OCI-M1 (cell line): Measurements from ENCODE around the gene SLC2A6.

ENCODE experiments used
- DNase-seq: peaks from one replicate; lab custom pipeline; 2025; lab: John Stamatoyannopoulos, UW

Gene SLC2A6

DNA sequence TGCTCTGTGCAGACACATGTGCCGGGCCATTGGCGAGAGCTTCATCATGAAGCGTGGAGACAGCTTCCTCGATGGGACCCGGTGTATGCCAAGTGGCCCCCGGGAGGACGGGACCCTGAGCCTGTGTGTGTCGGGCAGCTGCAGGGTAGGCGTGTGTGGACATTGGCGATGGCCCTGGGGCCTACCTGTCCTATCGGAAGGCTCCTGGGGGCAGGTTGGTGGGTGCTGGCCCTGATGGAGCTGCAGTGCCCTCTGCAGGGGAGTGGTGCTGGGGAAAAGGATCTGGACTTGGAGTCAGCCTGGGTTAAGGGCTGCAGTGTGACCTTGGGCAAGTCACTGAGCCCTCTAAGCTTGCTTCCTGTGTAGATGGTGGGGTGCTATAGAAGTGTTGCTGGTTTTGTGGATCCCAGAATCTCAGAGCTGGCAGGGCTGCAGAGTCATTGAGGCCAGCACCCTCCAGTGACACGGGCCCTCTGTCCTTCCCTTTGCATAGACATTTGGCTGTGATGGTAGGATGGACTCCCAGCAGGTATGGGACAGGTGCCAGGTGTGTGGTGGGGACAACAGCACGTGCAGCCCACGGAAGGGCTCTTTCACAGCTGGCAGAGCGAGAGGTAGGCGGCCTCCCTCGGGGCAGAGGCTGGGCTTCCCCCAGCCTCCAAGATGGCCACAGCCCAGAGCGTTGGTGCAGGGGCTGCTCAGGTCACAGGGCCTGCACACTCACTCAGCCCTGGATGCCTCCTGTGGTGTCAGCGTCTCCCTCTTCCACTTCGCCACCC lies 41.0 kb downstream of the SLC2A6 start:
- no peak for DNase-seq

DNA sequence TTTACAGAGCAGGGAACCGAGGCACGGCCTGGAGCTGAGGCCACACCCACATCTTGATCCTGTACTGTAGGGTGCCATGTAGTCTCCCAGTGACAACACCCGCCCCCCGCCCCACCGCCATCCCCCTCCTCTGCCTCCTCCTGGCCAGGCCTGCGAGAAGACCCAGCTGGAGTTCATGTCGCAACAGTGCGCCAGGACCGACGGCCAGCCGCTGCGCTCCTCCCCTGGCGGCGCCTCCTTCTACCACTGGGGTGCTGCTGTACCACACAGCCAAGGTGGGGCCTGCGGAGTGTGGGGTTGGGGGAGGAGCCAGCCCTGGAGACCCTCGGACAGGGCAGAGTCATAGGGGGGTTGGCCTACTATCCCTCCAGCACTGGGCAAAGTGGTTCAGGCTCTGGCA lies 42.2 kb downstream of the SLC2A6 start:
- no peak for DNase-seq

DNA sequence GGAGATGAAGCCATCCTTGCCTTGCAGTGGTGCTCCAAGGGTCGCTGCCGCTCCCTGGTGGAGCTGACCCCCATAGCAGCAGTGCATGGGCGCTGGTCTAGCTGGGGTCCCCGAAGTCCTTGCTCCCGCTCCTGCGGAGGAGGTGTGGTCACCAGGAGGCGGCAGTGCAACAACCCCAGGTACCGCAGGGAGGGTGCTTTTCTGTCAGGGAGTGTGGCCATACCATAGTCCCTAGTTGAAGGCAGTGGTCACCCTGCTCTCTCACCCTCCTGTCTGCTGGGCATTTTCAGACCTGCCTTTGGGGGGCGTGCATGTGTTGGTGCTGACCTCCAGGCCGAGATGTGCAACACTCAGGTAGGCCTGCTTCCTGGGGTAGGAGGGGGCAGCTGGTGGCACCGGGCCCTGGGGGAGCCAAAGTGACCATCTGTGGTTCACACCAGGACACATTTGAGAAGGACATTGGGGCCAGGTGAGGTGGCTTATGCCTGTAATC lies 45.5 kb downstream of the SLC2A6 start:
- no peak for DNase-seq

DNA sequence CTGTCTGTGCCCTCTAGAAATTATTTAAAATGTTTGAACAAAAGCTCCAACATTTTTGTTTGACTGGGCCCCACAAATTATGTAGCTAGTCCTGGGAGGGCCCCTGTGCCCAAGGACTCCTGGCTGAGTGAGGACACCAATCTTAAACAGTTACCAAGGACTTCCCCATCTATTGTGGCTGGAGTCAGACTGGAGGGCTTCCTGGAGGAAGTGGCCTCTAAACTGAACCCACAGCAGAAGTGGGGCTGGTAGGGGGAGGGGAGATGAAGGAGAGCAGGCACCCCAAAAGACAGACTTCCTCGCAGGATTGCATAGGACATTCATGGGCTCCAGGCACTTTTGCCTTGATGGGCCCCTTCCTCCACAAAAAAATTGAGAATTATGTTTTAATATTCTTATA lies 48.7 kb downstream of the SLC2A6 start:
- DNase-seq = no peak

DNA sequence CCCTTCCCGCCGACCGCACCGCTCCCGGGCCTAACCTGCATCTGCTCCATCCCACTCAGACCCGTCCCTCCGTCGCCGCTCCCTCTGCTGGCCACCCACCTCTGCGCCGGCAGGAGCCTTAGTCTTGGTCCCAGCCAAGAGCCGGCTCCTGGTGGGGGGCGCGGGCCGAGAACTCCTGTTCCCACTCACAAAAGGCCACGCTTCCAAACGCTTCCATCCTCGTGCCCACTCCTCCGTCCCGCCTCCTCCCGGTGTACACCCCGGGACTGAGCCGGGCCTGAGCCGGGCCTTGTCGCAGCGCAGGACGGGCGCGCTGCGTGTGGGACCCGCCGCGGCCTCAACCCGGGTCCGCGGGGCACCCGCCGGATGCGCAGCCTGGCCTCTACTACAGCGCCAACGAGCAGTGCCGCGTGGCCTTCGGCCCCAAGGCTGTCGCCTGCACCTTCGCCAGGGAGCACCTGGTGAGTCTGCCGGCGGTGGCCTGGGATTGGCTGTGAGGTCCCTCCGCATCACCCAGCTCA lies 49.2 kb downstream of the SLC2A6 start:
- no peak for DNase-seq

DNA sequence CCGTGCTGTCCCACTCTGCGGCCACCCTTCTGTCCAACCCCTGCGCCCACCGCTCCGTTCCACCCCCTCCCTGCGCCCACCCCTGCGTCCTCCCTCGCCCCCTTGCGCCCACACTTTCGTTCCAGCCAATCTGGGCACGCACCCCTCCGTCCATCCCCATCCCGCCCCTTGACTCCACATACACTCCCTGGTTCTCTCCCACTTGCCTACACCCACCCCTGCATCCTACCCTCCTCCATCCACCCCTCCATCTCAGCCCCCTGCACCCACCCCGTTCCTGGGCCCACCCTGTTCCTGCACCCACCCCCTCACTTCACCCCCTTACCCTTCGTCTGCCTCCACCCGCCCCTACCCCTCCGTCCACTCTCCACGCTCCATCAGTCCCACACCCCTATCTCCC lies 49.7 kb downstream of the SLC2A6 start:
- DNase-seq = no peak

DNA sequence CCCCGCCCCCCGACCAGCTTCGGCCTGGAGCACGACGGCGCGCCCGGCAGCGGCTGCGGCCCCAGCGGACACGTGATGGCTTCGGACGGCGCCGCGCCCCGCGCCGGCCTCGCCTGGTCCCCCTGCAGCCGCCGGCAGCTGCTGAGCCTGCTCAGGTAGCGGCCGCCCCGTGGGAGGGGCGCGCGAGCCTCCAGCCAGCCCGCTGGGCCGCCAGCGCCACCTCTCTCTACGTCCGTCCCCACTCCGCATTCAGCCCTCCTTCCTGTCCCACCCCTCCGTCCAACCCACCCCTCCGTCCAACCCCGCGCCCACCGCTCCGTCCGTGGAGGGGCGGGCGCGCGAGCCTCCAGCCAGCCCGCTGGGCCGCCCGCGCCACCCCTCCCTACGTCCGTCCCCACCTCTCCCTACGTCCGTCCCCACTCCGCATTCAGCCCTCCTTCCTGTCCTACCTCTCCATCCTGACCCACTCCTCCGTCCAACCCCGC lies 50.2 kb downstream of the SLC2A6 start:
- no peak for DNase-seq

DNA sequence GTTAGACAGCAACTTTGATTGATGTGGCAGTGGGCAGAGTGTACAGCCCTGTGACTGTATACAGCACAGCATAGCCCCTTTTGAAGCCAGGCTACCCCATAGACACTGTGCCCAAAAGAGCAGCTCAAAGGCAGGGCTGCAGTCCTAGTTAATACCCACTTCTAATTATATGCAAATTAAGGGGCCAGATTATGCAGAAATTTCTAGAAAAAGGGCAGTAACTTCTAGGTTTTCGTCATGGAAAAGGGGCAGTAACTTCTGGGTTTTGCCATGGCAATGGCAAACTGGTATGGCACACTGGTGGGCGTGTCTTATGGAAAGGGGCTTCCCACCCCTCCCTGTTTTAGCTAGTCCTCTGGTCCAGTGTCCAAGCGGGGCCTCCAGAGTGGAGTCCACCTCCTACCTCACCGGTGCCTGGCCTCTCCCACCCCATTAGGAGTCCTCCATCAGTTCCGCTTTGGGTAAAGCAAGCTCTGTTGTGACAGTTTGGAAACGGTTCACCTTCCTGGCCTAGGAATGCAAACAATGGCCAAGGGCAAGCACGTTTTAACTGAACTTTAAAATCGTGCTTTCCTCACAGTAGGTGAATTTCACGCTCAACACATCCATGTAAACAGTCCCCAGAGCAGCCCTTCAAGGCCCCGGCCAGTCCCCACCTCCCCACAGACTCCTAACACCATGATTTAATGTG lies 51.1 kb downstream of the SLC2A6 start:
- DNase-seq = no peak

DNA sequence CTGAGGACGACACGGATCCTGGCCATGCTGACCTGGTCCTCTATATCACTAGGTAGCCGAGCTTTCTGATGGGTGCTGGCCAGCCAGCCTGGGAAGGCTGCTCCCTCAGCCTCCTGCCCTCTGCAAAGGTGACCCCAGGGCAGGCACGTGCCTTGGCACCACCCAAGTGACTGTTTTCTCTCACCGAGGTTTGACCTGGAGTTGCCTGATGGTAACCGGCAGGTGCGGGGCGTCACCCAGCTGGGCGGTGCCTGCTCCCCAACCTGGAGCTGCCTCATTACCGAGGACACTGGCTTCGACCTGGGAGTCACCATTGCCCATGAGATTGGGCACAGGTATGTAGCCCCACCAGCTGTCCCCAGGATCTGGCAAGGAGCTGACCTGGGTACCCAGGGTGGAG lies 52.9 kb downstream of the SLC2A6 start:
- DNase-seq = no peak

DNA sequence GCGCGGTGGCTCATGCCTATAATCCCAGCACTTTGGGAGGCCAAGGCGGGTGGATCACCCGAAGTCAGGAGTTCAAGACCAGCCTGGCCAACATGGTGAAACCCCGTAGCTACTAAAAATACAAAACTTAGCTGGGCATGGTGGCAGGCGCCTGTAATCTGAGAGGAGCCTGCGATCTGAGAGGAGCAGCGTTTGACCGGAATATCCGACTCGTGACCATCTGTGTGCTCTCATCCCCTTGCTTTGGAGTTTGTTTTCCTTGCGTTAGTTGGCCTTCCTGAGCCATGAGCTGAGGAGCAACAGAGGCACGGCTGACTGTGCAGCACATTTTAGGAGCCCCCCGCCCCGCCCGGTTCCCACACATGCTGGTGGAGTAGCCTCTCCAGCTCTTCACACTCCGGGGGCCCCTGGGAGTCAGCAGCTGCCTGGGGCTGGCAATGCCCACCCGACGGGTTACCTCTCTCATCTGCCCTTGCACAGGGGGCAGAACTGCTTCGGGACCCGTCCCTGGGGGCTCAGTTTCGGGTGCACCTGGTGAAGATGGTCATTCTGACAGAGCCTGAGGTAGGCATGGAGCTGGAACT lies 53.8 kb downstream of the SLC2A6 start:
- DNase-seq = no peak

DNA sequence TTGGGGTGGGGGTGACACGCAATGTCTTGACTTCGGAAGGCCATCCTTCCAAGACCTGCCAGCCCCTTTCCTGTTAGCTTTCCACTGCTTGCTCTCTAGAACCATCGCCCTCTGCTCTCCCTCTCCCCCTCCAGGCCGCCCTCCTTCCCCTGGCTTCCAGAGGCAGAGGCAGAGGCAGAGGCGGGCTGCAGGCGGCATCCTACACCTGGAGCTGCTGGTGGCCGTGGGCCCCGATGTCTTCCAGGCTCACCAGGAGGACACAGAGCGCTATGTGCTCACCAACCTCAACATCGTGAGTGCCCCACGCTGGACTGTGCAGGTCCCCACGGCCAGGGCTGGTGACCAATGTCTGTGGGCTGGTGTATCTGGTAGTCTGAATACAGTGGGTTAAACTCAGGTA lies 54.7 kb downstream of the SLC2A6 start:
- no peak for DNase-seq

DNA sequence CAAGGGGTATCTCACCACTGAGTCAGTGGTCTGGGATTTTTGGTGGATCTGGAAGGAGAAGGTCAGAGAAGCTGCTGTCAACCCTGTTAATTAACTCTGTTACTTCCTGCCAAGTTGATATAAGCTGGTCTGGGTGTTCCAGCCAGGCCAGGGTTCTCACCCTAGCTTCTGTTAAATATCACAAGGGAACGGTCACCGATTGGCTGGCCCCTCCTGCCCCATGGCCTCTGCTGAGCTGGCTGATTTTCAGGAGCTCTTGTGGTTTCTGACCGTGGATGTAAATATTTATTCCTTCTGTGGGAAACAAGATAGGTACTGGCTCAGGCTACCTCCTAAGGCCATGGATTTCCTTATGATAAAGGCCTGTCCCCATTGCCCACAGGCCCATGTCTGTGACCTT lies 55.7 kb downstream of the SLC2A6 start:
- no peak for DNase-seq

DNA sequence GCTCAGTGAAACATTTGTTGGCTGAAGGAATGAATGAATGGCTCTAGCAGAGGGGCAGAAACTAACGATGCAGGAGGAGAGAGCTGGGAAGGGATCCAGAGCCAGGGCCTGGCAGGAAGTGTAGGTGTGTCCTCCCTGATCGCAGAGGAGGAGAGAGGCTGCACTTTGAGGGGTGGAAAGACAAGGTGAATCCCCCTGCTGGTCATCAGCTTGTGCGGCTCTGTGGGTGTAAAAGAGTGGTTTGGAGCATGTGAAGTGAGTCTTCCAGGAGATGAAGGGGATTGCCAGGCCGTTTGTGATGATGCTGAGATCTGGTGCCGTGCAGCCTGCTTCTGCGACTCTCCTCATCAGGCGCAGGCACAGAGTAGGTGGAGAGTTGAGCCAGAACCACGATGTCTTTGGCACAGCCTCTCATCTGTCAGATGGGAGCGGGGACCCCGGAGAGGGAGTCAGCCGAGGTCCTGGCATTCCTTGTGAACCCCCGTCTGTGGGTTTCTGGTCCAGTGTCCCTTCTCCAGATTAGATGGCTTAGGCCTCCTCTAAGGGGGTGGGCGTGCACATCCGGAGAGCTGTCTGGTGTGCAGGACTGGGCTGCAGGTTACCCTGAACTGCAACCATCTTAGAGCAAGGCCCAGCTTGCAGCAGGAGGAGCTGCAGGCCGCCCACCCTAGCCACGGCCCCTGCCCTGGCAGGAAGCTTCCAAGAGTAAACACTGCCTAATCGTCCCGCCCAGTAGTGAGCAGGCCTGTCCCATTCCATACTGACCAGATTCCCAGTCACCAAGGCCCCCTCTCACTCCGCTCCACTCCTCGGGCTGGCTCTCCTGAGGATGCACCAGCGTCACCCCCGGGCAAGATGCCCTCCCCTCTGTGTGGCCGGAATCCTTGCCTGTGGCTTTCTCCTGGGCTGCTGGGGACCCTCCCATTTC lies 57.0 kb downstream of the SLC2A6 start, which contains the start of gene ADAMTS13:
Gene ADAMTS13 (plus strand): TSS at position 753 of the 928 bp plus-strand sequence. CDS start 77 bp downstream, at position 830.
- DNase-seq = no peak
